GM18499 (cell line): ENCODE results near the gene TTC14.
A peak's percentile ranks its signal among the peaks of the same experiment; 100 is the strongest.

Experiments used
- ATAC-seq: cut with Tn5 transposase; IDR thresholded peaks from one replicate; pipeline ENCODE4 v1.9.1; 2021; ENCODE audit warnings: moderate number of reproducible peaks; ENCODE audit not compliant: insufficient read depth, unreplicated experiment

Gene TTC14

DNA sequence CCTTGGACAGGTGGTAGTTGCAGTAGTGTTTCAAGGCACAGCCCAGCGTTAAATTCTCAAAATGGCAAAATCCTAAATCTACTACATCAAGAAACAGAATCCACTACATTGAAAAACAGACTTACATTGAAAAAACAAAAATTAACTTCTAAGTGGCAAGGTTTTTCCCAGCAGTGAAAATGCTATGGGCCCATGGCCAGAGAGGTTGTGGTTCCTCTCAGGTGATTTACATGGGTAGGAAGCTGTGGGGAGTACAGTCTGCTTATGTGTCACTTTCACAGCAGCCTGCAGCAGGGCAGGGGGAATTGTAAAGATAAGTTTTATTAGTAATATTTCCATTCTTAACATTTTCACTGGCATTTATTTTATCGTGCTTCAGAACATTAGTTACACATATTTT lies 24.9 kb downstream of the TTC14 start:
- ATAC-seq: peak; percentile 74

DNA sequence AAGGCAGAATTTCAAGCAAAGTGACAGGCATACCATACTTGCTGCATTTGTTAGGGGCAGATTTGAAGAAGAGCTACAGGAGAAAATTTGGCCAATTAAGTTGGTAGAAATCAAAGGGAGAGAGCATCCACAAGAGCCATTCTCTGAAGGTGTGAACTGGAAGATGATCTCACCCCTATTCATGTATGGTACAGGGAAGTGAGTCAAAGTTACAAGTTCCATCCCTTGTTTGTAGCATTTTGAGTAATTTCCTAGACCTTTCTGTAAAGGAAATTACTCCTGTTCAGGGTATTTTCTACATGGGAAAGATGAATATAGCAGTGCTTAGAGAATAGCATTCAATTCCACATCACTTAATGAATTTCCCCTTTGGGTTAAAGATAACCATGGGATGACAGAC lies 28.4 kb downstream of the TTC14 start:
- ATAC-seq: no peak

DNA sequence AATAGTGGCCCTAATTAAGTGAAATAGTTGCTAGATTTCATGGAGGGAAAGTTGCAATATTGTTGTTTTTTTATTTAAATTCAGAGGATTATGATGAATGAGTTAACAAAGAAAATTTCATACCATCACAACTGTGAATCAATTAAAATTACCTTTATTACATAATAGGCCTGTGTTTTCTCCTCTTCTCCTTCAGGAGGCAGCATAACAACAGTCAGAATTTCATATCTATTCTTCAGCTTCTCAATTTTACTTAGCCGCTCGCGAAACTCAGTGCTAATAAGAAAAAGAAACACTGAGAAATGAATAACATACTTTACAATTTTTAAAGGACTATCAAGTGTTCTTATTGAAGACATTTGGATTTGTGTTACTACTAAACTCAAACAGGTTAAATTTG lies 29.4 kb downstream of the TTC14 start:
- no peak for ATAC-seq

DNA sequence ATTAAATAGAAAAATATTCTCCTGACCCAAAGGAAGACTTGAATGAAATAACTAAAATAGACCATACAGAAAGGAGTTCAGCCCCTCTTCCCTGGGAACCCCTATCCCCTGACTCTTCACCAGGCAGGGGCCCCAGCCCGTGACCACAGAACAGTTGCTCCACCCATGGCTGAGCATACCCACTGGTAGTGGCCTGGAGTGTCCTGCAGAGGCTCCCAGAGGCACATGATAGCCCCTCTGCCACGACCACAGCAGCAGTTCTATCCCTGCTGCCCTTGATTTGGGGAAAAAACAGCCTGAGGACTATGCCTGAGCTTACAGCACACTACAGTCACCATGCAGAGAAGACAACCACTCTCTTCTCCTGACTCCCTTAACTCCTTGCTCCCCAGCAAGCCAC lies 31.8 kb downstream of the TTC14 start:
- ATAC-seq: no peak

DNA sequence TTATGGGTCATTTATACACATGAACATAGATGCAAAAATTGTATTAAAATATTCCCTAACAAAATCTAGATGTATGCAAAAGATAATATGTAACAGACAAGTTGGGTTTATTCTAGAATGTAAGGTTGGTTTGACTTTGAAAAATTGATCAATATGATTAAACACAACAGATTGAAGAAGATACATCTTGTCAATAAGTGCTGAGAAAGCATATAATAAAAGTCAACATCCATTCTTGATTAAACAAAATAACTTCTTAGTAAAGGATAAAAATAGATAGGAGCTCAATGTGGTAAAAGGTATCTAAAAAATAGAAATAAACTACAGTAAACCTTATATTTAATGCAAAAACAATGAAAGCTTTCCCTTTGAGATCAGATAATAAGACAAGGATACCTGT lies 39.0 kb downstream of the TTC14 start:
- no peak for ATAC-seq

DNA sequence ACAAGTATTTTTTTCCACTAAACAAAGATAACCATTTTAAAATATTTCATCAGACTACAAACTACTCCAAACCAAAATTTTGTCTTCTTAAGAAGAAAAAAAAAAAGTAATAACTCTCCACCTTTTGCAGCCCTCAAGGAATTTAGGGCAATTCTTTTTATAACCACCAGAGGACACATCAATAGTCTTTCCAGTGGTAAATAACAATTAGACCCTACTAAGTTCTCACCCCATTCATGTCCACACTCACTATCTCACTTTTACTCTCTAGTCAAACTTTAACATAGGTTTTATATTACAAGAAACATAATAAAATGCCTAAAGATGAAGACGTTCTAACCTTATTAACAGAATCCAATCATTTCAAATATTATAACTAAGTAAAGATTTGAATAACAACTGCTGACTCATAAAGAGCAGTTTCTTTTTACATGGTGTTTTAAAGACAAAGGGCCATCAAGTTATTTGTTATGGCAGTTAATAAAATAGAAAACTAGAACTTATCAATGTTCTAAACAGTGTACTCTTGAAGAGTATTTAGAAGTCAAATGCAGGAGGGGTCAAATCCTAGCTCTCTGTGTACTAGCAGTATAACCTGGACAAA lies 44.3 kb downstream of the TTC14 start:
- peak; percentile 42 for ATAC-seq

DNA sequence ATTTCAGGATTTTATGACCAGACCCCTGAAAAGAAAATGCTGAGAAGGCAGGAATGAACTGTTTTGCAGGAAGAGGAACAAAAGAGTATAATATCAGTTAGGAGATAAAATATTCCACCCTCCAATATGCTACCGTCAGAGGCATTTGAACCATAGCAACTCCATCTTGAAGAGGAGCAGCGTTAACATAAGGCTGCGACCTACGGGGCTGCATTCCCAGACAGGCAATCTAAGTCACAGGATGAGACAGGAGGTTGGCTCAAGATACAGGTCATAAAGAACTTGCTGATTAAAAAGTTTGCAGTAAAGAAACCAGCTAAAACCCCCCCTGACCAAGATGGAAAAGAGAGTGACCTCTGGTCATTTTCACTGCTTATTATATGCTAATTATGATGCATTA lies 54.4 kb downstream of the TTC14 start:
- no peak for ATAC-seq

DNA sequence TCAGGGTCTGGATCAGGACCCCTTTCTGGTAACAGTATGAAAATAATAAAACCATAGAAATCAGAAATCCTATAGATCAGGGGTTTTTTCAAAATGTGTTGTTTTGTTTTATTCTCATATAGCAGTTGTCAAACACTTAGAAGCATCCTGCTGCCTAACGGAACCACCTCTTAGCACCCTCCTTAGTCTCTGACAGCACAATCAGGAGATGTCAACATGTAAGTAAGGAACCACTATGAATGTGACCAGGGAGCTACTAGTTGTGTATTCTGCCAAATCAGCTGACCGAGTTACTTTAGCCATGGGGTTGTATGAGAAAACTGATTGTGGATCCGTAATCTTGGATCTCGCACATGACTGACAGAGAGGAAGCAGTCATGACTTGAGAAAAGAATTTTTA lies 55.1 kb downstream of the TTC14 start:
- ATAC-seq: no peak
